ENCODE data around the gene RNF44. TPM values are rescaled to one million over a fixed set of nuclear protein-coding genes. Genes with fewer than 3 reads are reported as not detected.

The RNF44 gene
- total and polyA plus RNA-seq, 2 of the 4 experiments (the other 2 are of a cell fraction) = 0.54 to 12.4 TPM

- no peak for ATAC-seq (ENCODE audit: low read depth)
- POLR2A ChIA-PET (ENCODE audit: unreplicated experiment) = no interaction called here
Measured at GRCh38 chr5:176550275-176550831, 13.2 kb upstream of the RNF44 start.

More at GRCh38 chr5:176550275-176550831, 13.2 kb upstream of the RNF44 start:
- no peak overlapping the region for H4K91ac ChIP-seq (ENCODE audit: insufficient read depth, low read depth, low read length)
- dilution Hi-C loops (cut with HindIII; ENCODE audit: low sequenced_read_pairs, unreplicated experiment) (no loop called here), in situ Hi-C loops (cut with MboI; ENCODE audit: low sequenced_read_pairs) (loop anchor here (25.0 kb wide), 1 partner anchor 813 kb away; no protein-coding TSS in a partner anchor), intact Hi-C loops (cut with micrococcal nuclease) (no loop called here)
- H3K9me1 ChIP-seq (ENCODE audit: insufficient read depth, low read length) = no peaks in the 10 kb centered on the region
- H2BK5ac ChIP-seq (ENCODE audit: low read depth, low read length, poor library complexity, severe bottlenecking) = no peak overlapping the region
- TF ChIP-seq RFX5 (IDR thresholded peaks at IDR 0.05; ENCODE audit: low read depth, low read length) (no peak), MXI1 (IDR thresholded peaks at IDR 0.05; ENCODE audit: borderline replicate concordance, low read depth, low read length) (no peak), RAD21 (IDR thresholded peaks at IDR 0.05; ENCODE audit: low read length) (no peak), FOS (IDR thresholded peaks at IDR 0.05; ENCODE audit: low read depth, low read length) (no peak), CHD1 (IDR thresholded peaks at IDR 0.05; ENCODE audit: low read depth, low read length) (no peak), MAZ (IDR thresholded peaks at IDR 0.05; ENCODE audit: borderline replicate concordance, low read depth, low read length) (no peak), CTCF (conservative IDR thresholded peaks at IDR 0.05; ENCODE audit: low read depth, low read length) (no peak), USF2 (IDR thresholded peaks at IDR 0.05; ENCODE audit: low read depth, low read length) (no peak)
- no peaks in the 10 kb centered on the region for H3K36me3 ChIP-seq (ENCODE audit: control insufficient read depth, insufficient read depth, low read length)
- H3K23ac ChIP-seq (ENCODE audit: low read depth, low read length) = no peak overlapping the region
- peak overlapping the region; percentile 65 for H2AFZ ChIP-seq (replicated peaks; ENCODE audit: low read length, poor library complexity)
- H4K8ac ChIP-seq (ENCODE audit: low read depth in 2 of 2, low read length in 2 of 2) = no peak overlapping the region
- peak overlapping the region; percentile 16 for H2AK9ac ChIP-seq (replicated peaks; ENCODE audit: low read depth, low read length, poor library complexity)
- H3K27ac ChIP-seq (ENCODE audit: insufficient read depth, low read length) = no peak overlapping the region
- DNase-seq = no peak
- H3K27me3 ChIP-seq (ENCODE audit: control insufficient read depth, insufficient read depth, low read length) = peaks cover 19% of the 10 kb centered on the region; the same call in 1 of the 2 replicates
- H3K14ac ChIP-seq (replicated peaks; ENCODE audit: low read depth, low read length) = no peak overlapping the region
- 77% methylated on average over 9 of the region's 16 CpGs; no CpG with 5 or more reads in 1 of the 2 experiments for WGBS, 2 experiments (ENCODE audit: extremely low coverage in 2 of 2, insufficient read length in 1 of 2)
- no peaks in the 10 kb centered on the region for H4K20me1 ChIP-seq (ENCODE audit: insufficient read depth, low read length)
- no peak overlapping the region for H3K18ac ChIP-seq (ENCODE audit: low read depth, low read length)
- H3K4me3 ChIP-seq (ENCODE audit: insufficient read depth, low read depth, low read length) = no peak overlapping the region
- H4K5ac ChIP-seq (ENCODE audit: low read depth, low read length) = no peak overlapping the region
- H3K4me1 ChIP-seq (ENCODE audit: control insufficient read depth, insufficient read depth, low read length) = no peaks in the 10 kb centered on the region
- H3K4ac ChIP-seq (ENCODE audit: low read depth, low read length) = no peak overlapping the region
- H3K9ac ChIP-seq (ENCODE audit: low read depth, low read length) = no peak overlapping the region
- H2BK20ac ChIP-seq (ENCODE audit: low read depth, low read length) = no peak overlapping the region
- H2AK5ac ChIP-seq (ENCODE audit: low read depth, low read length) = no peak overlapping the region
- H3K56ac ChIP-seq (ENCODE audit: extremely low read depth, insufficient read depth, low read length) = no peak overlapping the region
- no peaks in the 10 kb centered on the region for H3K79me1 ChIP-seq (ENCODE audit: low read depth in 1 of 2, low read length in 2 of 2)
- H3K4me2 ChIP-seq (ENCODE audit: low read depth, low read length) = peak overlapping the region; percentile 24; the same call in 1 of the 2 replicates
- no peaks in the 10 kb centered on the region for H3K9me3 ChIP-seq (ENCODE audit: control insufficient read depth, insufficient read depth, low read length)
- CTCF ChIA-PET = no interaction called here
- no TSS peak for BruUV-seq (replicated peaks)
- no peak overlapping the region for H2BK15ac ChIP-seq (ENCODE audit: low read depth, low read length)
- H2BK120ac ChIP-seq (ENCODE audit: low read depth, low read length) = no peak overlapping the region

All from IMR-90 (cell line).